ENCODE measurements around the gene HECTD3. TPM values are rescaled to one million over a fixed set of nuclear protein-coding genes. Genes with fewer than 3 reads are reported as not detected.

The HECTD3 gene
- total RNA-seq, 1 experiment from 2014 or later = 18.6 TPM

- peak; percentile 91 to 94 for DNase-seq
- H3K9me2 ChIP-seq (ENCODE audit: insufficient read depth) = no peaks in the 10 kb centered on the region
- peak within 1 kb of the TSS; percentile 98 for H2AFZ ChIP-seq
- no TSS peak for BruUV-seq (replicated peaks)
- intact Hi-C loops (cut with micrococcal nuclease; ENCODE audit: unreplicated experiment) = loop anchor here (1.0 to 10.0 kb wide), 8 partner anchors 176 to 1333 kb away; partner anchors contain the start of genes NASP, NSUN4 and RNU5D-1
- no peaks in the 10 kb centered on the region for H3K36me3 ChIP-seq (ENCODE audit: low read depth)
- H4K20me1 ChIP-seq (ENCODE audit: insufficient read depth) = no peaks in the 10 kb centered on the region
- H3F3A ChIP-seq (ENCODE audit: insufficient read depth, low read depth) = peaks cover 16% of the 10 kb centered on the region; the same call in 1 of the 2 replicates
- no peaks in the 10 kb centered on the region for H3K9me3 ChIP-seq (ENCODE audit: insufficient read depth, low read depth)
- peaks cover 20% of the 10 kb centered on the region for H3K4me1 ChIP-seq (replicated peaks; ENCODE audit: insufficient read depth)
- H3K27me3 ChIP-seq (ENCODE audit: insufficient read depth, low read depth) = no peaks in the 10 kb centered on the region
- peak within 1 kb of the TSS; percentile 75 for H3K4me3 ChIP-seq
- POLR2A ChIA-PET (ENCODE audit: unreplicated experiment) = interaction anchor here (0.5 to 1.5 kb wide), 18 partner anchors 14 to 1335 kb away, joined by 3 to 26 read pairs (median 6); partner anchors contain the start of genes ARMH1, PLK3, RNU5D-1 and TESK2
- peaks cover 14% of the 10 kb centered on the region; the same call in 1 of the 2 replicates for H3K79me2 ChIP-seq (ENCODE audit: low read depth)
- peak within 1 kb of the TSS; percentile 41 for H3K27ac ChIP-seq
- CTCF ChIA-PET = interaction anchor here (0.6 to 4.5 kb wide), 11 partner anchors 28 to 539 kb away, joined by 3 to 53 read pairs (median 4); partner anchors contain the start of gene PLK3
- peak within 1 kb of the TSS; percentile 98 for H3K4me2 ChIP-seq
- TF ChIP-seq CTCF (conservative IDR thresholded peaks at IDR 0.05) (no peak), EZH2 (IDR thresholded peaks at IDR 0.05; ENCODE audit: low read depth) (no peak)
Measured at GRCh38 chr1:45011837-45012638, 914 bp upstream of the HECTD3 start, which contains the start of gene UROD. UROD (plus strand) TSS chr1:45012254; CDS start chr1:45012266, 12 bp downstream.

GRCh38 chr1:45009956-45010854 is 919 bp downstream of the HECTD3 start:
- Histone ChIP-seq H3K4me1 (replicated peaks; ENCODE audit: insufficient read depth) (peaks cover 20% of the 10 kb centered on the region), H3K9me2 (ENCODE audit: insufficient read depth) (no peaks in the 10 kb centered on the region), H3K4me3 (peak overlapping the region; percentile 75), H3K79me2 (ENCODE audit: low read depth) (peaks cover 14% of the 10 kb centered on the region; the same call in 1 of the 2 replicates), H3K4me2 (peak overlapping the region; percentile 98), H2AFZ (peak overlapping the region; percentile 87), H4K20me1 (ENCODE audit: insufficient read depth) (no peaks in the 10 kb centered on the region), H3K27me3 (ENCODE audit: insufficient read depth, low read depth) (no peaks in the 10 kb centered on the region), H3K36me3 (ENCODE audit: low read depth) (no peaks in the 10 kb centered on the region), H3K27ac (no peak overlapping the region), H3F3A (ENCODE audit: insufficient read depth, low read depth) (peaks cover 15% of the 10 kb centered on the region; the same call in 1 of the 2 replicates), H3K9me3 (ENCODE audit: insufficient read depth, low read depth) (no peaks in the 10 kb centered on the region)
- BruUV-seq (replicated peaks) = no TSS peak
- POLR2A ChIA-PET (ENCODE audit: unreplicated experiment) = interaction anchor here (0.6 to 1.3 kb wide), 9 partner anchors 19 to 540 kb away, joined by 3 to 22 read pairs (median 7); partner anchors contain the start of genes AKR1A1 and PRDX1
- CTCF ChIA-PET = interaction anchor here (0.6 to 3.6 kb wide), 14 partner anchors 31 to 659 kb away, joined by 3 to 19 read pairs (median 4); partner anchors contain the start of gene PLK3
- DNase-seq = peak; percentile 54 to 66
- intact Hi-C loops (cut with micrococcal nuclease; ENCODE audit: unreplicated experiment) = loop anchor here (2.0 to 10.0 kb wide), 6 partner anchors 217 to 1335 kb away; partner anchors contain the start of genes NASP and NSUN4
- TF ChIP-seq EZH2 (IDR thresholded peaks at IDR 0.05; ENCODE audit: low read depth) (no peak), CTCF (conservative IDR thresholded peaks at IDR 0.05) (no peak)
